UCSD-AML1 (cell line): ENCODE measurements around the gene SMPDL3B.

Source experiments
- DNase-seq: peaks from one replicate; lab custom pipeline; 2025; ENCODE audit not compliant: unreplicated experiment; lab: John Stamatoyannopoulos, UW

The SMPDL3B gene, protein sequence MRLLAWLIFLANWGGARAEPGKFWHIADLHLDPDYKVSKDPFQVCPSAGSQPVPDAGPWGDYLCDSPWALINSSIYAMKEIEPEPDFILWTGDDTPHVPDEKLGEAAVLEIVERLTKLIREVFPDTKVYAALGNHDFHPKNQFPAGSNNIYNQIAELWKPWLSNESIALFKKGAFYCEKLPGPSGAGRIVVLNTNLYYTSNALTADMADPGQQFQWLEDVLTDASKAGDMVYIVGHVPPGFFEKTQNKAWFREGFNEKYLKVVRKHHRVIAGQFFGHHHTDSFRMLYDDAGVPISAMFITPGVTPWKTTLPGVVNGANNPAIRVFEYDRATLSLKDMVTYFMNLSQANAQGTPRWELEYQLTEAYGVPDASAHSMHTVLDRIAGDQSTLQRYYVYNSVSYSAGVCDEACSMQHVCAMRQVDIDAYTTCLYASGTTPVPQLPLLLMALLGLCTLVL

GRCh38 chr1:27934818-27935549 is at the start of gene SMPDL3B:
Gene SMPDL3B, plus strand, starts transcription at chr1:27935000. Its CDS starts 184 bp downstream, at chr1:27935184.
- peak; percentile 72 for DNase-seq

DNA sequence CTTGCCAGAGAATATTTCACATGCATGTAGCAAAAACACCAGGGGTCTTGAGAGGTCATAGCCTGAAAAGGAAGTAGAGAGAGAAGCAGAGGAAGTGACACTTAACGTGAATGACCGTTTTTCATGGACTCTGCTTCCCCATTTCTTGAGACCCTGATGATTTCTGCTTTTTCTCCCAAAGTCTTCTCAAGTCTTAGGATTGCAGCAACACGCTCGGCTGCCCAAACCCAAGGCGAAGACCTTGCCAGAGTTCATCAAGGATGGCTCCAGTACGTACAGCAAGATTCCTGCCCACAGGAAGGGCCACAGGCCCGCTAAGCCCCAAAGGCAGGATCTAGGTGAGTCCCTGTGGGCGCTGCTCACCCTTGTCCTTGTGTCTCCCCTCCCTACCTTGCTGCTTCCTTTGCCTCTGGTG is 49.7 kb upstream of the SMPDL3B start:
- no peak for DNase-seq

DNA sequence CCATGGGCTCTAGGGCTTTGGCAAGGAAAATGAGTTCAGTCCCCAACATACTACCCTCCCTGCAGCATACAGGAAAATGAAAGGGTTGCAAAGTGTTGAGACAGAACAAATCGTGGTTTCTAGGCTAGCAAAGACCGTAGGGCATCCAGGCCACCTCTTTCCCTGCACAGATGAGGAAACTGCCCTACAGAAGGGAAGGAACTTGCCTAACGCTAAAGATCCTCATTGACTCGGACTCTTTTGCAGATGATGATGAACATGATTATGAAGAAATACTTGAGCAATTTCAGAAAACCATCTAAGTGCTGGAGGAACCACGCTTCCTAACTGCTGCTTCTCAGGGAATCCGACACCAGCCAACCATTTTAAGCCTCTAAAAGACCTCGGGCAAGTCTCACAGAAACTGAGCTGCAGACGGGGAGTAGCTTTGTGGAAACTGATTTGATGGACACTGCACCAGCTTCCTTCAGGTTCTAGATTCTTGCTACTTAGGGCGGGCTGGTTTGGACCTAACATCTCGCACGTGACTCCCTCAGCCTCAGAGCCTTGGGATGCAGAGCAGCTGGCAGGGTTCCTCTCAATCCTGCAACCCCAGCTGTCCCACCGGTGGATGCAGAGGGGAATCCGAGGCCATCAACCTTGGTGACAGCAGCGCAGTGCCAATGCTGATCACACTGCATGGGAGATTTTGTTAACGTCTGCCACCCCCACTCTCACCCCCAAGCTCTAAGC is 49.0 kb upstream of the SMPDL3B start:
- DNase-seq = no peak

GRCh38 chr1:27886353-27886679 is 48.5 kb upstream of the SMPDL3B start:
- no peak for DNase-seq

DNA sequence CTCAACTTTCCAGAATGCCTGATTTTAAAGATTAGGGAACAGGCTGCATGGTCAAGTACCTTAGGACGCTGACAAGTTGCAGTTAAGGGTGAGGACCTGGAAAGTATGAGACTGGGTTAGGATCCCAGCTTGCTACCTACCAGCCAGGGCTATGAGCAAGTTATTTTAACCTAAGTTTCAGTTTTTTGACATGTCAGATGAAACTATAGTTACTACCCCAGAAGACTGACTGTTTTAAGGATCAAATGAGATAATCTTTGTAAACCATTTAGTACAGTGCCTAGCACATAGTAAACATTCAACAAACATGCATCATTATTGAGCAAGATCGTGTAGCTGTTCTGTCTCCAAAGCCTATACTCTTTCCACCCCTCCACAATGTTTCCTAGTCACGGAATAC is 48.1 kb upstream of the SMPDL3B start:
- no peak for DNase-seq

- DNase-seq = peak; percentile 27
Observed at GRCh38 chr1:27887215-27888021, 47.4 kb upstream of the SMPDL3B start.

GRCh38 chr1:27889506-27889905 is 45.3 kb upstream of the SMPDL3B start:
- no peak for DNase-seq

GRCh38 chr1:27891196-27891889 is 43.5 kb upstream of the SMPDL3B start:
- DNase-seq = no peak

GRCh38 chr1:27894521-27894920 is 40.3 kb upstream of the SMPDL3B start:
- no peak for DNase-seq

GRCh38 chr1:27906759-27907158 is 28.0 kb upstream of the SMPDL3B start:
- no peak for DNase-seq

DNA sequence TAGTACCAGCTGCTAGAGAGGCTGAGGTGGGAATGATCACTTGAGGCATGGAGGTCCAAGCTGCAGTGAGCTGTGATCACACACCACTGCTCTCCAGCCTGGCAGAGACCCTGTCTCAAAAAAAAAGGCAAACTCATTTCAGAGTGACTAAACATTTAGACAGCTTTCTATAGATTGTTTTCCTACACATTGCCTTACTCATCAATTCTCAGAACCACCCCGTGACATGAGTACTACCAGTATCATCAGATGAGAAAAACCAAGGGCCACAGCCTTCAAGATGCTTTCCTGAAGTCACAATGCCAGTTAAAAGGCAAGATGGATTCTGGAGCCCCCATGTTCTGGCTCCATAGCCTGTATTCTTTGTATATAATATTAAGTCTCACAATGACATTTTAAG is 22.4 kb upstream of the SMPDL3B start:
- DNase-seq = no peak

- DNase-seq = no peak
Observed at GRCh38 chr1:27915082-27915575, 19.7 kb upstream of the SMPDL3B start.

DNA sequence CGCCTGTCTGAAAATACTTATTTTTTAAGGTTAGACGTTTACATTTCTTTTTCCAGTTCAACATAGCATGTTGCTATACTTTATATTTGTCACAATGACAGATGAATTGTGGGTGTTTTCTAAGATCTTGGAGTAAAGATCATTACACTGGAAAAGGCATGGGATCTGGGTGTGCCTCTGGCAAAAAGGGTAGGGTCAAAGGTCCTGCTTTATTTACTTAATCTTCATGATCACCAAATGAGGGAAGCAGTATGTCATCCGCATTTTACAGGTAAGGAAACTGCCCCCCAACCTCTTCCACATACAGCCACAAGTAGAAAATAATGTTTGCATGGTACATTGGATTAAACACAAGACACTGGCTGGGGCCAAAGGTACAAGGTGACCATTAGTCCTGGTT is 12.5 kb upstream of the SMPDL3B start:
- no peak for DNase-seq

DNA sequence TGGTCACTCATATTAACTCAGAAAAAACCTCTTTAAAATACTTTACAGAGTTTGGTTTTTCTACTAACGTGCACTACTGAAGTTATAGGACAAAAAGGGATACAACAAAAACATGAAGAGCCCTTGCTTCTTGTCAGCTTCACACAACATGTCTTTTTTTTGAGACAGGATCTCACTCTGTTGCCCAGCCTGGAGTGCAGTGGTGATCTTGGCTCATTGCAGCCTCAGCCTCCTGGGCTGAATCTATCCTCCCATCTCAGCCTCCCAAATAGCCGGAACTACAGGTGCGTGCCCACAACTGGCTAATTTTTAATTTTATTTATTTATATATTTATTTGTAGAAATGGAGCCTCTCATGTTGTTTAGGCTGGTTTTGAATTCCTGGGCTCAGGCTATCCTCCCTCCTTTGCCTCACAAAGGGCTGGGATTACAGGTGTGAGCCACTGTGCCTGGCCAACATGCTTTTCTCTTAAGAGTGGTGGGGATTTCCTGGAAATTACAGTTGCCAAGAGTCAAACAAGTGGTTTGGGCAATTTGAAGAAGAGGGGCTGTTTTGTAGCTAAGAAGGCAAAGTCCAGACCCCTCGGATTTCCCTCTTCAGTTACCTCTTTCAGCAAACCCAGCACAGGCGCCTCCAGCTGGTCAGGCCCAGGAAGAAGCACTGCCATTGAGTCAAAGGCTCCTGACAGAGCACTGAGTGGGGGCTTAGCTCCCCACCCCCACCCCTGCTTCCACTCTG is 6.4 kb upstream of the SMPDL3B start:
- DNase-seq = no peak

GRCh38 chr1:27931184-27931583 is 3.6 kb upstream of the SMPDL3B start:
- DNase-seq = no peak

DNA sequence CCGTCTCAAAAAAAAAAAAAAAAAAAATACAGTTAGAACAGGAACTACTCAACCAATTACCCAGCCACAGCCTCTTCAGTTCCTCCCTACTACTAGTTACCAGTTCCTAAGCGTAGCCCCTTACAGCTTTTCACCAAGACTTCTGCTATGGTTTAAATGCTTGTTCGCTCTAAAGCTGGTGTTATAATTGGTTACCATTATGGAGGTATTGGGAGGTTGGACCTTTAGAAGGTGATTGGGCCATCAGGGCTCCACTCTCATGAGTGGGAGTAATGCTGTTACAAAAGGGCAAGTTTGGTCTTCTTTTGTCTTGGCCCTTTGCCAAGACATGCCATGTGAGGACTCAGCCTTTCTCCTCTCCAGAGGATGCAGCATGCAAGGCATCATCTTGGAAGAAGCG is 3.0 kb upstream of the SMPDL3B start:
- no peak for DNase-seq

- DNase-seq = no peak
Observed at GRCh38 chr1:27935721-27936120, 921 bp downstream of the SMPDL3B start.

GRCh38 chr1:27936370-27936769 is 1.6 kb downstream of the SMPDL3B start:
- no peak for DNase-seq

GRCh38 chr1:27937524-27937836 is 2.7 kb downstream of the SMPDL3B start:
- DNase-seq = no peak

DNA sequence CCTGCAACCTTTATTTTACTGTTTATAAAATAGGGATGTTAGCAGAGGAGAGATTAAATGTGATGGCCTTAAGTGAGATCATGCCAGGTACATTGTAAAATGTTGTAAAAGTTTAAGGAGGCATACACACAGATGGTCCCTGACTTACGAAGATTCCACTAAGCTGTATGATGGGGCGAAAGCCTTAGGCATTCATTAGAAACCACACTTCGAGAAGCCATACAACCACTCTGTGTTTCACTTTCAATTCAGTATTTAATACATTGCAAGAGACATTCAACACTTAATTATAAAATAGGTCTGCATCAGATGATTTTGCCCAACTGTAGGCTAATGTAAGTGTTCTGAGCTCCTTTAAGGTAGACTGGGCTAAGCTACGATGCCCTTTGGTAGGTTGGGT is 3.7 kb downstream of the SMPDL3B start:
- DNase-seq = no peak
